GM23338 (cell line): ENCODE data around the gene UQCC2. TPM values are rescaled to one million over a fixed set of nuclear protein-coding genes. Genes with fewer than 3 reads are reported as not detected.

Experiments used
- ATAC-seq: fragments of 200-7000 bp; cut with Tn5 transposase; 3 replicates; pipeline ENCODE4 v1.9.1; 2020
- DNase-seq: peaks from one replicate; pipeline ENCODE4 v3.0.0-alpha.2; 2015; ENCODE audit warnings: low spot score
- H2AFZ ChIP-seq: fragments of 200-600 bp; sonication (generic); 2 replicates; pipeline ENCODE4 v1.8.0; 2016; ENCODE audit warnings: antibody characterized with exemption, mild to moderate bottlenecking, moderate library complexity
- H3F3A ChIP-seq: fragments of 200-600 bp; sonication (generic); replicated peaks from 2 replicates; pipeline ENCODE4 v1.8.0; 2017; ENCODE audit warnings: antibody characterized with exemption, mixed run types, low read depth
- H3K27ac ChIP-seq: fragments of 200-600 bp; sonication (generic); 2 replicates; pipeline ENCODE4 v1.6.1; 2016; ENCODE audit warnings: low read depth
- H3K27me3 ChIP-seq: fragments of 200-600 bp; sonication (generic); 2 replicates; pipeline ENCODE4 v1.8.0; 2016; ENCODE audit warnings: mild to moderate bottlenecking, mixed run types, moderate library complexity; ENCODE audit not compliant: insufficient read depth
- H3K36me3 ChIP-seq: fragments of 200-600 bp; sonication (generic); 2 replicates; pipeline ENCODE4 v1.8.0; 2016; ENCODE audit warnings: mild to moderate bottlenecking; ENCODE audit not compliant: insufficient read depth
- H3K4me1 ChIP-seq: fragments of 200-600 bp; sonication (generic); 2 replicates; pipeline ENCODE4 v1.8.0; 2016; ENCODE audit warnings: mild to moderate bottlenecking, moderate library complexity; ENCODE audit not compliant: insufficient read depth
- H3K4me2 ChIP-seq: fragments of 200-600 bp; sonication (generic); 2 replicates; pipeline ENCODE4 v1.7.1; 2017; ENCODE audit warnings: mixed run types
- H3K4me3 ChIP-seq: fragments of 200-600 bp; sonication (generic); 2 replicates; pipeline ENCODE4 v1.6.1; 2016; ENCODE audit warnings: mixed run types
- H3K79me2 ChIP-seq: fragments of 200-600 bp; sonication (generic); replicated peaks from 2 replicates; pipeline ENCODE4 v1.8.0; 2017; ENCODE audit warnings: mild to moderate bottlenecking; ENCODE audit not compliant: insufficient read depth
- H3K9me2 ChIP-seq: fragments of 200-600 bp; sonication (generic); 2 replicates; pipeline ENCODE4 v1.8.0; 2017; ENCODE audit not compliant: insufficient read depth
- H4K20me1 ChIP-seq: fragments of 200-600 bp; sonication (generic); replicated peaks from 2 replicates; pipeline ENCODE4 v1.8.0; 2017; ENCODE audit warnings: mild to moderate bottlenecking; ENCODE audit not compliant: insufficient read depth
- H3K27ac Mint-ChIP-seq: 2 replicates; pipeline ENCODE4 v1.8.0; 2020; ENCODE audit warnings: inconsistent platforms, mild to moderate bottlenecking, moderate library complexity, mixed read lengths
- H3K27me3 Mint-ChIP-seq: 3 replicates; pipeline ENCODE4 v1.8.0; 2022; ENCODE audit warnings: low read depth, mild to moderate bottlenecking, moderate library complexity, mixed read lengths, inconsistent platforms; ENCODE audit not compliant: insufficient read depth, poor library complexity
- H3K36me3 Mint-ChIP-seq: 3 replicates; pipeline ENCODE4 v1.8.0; 2021; ENCODE audit warnings: low read depth, mild to moderate bottlenecking, inconsistent platforms, moderate library complexity, mixed read lengths
- H3K4me1 Mint-ChIP-seq: 3 replicates; pipeline ENCODE4 v1.8.0; 2020; ENCODE audit warnings: mild to moderate bottlenecking, inconsistent platforms, mixed read lengths
- H3K4me3 Mint-ChIP-seq: 3 replicates; pipeline ENCODE4 v1.8.0; 2021; ENCODE audit warnings: moderate library complexity, mild to moderate bottlenecking, inconsistent platforms, mixed read lengths
- H3K9me3 Mint-ChIP-seq: 3 replicates; pipeline ENCODE4 v1.8.0; 2020; ENCODE audit warnings: moderate library complexity, mild to moderate bottlenecking, inconsistent platforms, mixed read lengths
- CREB1 ChIP-seq: fragments of 250-450 bp; sonication (Bioruptor Pico); IDR thresholded peaks from 2 replicates; pipeline ENCODE4 v1.5.0; 2020; ENCODE audit warnings: low read depth, mild to moderate bottlenecking, moderate library complexity
- CTCF ChIP-seq, 2 experiments: fragments of 200-600 bp in 1 of 2; sonication (generic) in 1 of 2; conservative IDR thresholded peaks; 2 replicates each; pipeline versions ENCODE4 v1.5.1 to v1.6.1; 2016 to 2017; ENCODE audit warnings: antibody characterized with exemption in 2 of 2, low read depth in 2 of 2, mild to moderate bottlenecking in 2 of 2, moderate library complexity in 1 of 2
- EZH2 ChIP-seq: fragments of 200-600 bp; sonication (generic); IDR thresholded peaks from one replicate; pipeline ENCODE4 v1.8.0; 2017; ENCODE audit warnings: antibody characterized with exemption, mild to moderate bottlenecking, low read depth; ENCODE audit not compliant: unreplicated experiment
- EZH2phosphoT487 ChIP-seq: fragments of 200-600 bp; sonication (generic); IDR thresholded peaks from one replicate; pipeline ENCODE4 v1.8.1; 2018; ENCODE audit warnings: antibody characterized with exemption; ENCODE audit not compliant: unreplicated experiment
- JUNB ChIP-seq: IDR thresholded peaks from one replicate; pipeline ENCODE4 v1.6.1; 2016; ENCODE audit warnings: antibody characterized with exemption; ENCODE audit not compliant: unreplicated experiment
- NANOG ChIP-seq: IDR thresholded peaks from 2 replicates; pipeline ENCODE4 v1.6.1; 2016; ENCODE audit warnings: antibody characterized with exemption, borderline replicate concordance
- POLR2AphosphoS5 ChIP-seq: IDR thresholded peaks from 2 replicates; pipeline ENCODE4 v1.6.1; 2016; ENCODE audit warnings: antibody characterized with exemption, low read depth
- STAT1 ChIP-seq: IDR thresholded peaks from one replicate; pipeline ENCODE4 v1.6.1; 2016; ENCODE audit warnings: antibody characterized with exemption; ENCODE audit not compliant: unreplicated experiment
- ZNF114 ChIP-seq: fragments of 250-450 bp; sonication (Bioruptor Pico); IDR thresholded peaks from 2 replicates; pipeline ENCODE4 v1.5.0; 2020; ENCODE audit warnings: mild to moderate bottlenecking, moderate library complexity
- ZNF331 ChIP-seq: fragments of 250-450 bp; sonication (Bioruptor Pico); IDR thresholded peaks from 2 replicates; pipeline ENCODE4 v1.5.0; 2020; ENCODE audit warnings: low read depth, mild to moderate bottlenecking, moderate library complexity
- polyA plus RNA-seq: library from polyadenylated mRNA; unstranded; fragments of >200 nt; fragmentation: Nextera tagmentation; extraction: Ambion mirVana; gene quantifications from 2 replicates; pipeline ENCODE4 v1.2.1, GENCODE V29; 2016
- total RNA-seq: library from RNA; depleted of rRNA; stranded (reverse); fragments of >200 nt; shearing (Covaris generic); gene quantifications from 2 replicates; pipeline ENCODE4 v1.2.3, GENCODE V29; 2014
- TF ChIP-seq, protein P1 (sequence below): IDR thresholded peaks from 2 replicates; pipeline ENCODE4 v1.6.1; 2016; ENCODE audit warnings: antibody characterized with exemption

Gene UQCC2
- total and polyA plus RNA-seq, 2 experiments from 2014 or later: 48.9 to 379 TPM

DNA sequence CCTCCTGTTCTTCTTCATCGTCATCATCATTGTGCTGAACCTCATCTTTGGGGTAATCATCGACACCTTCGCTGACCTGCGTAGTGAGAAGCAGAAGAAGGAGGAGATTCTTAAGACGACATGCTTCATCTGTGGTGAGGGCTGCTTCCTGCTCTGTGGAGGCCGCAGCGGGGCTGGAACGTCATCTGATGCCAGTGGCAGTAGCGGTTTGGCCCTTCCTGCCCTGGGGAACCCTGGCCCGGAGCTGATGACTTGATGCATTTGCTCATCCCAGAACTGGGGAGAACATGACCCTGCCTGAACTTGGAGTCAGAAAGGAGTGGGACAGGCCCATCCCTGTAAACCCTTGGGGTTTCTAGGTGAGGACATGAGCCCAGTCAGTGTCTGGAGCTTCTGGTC, 18.7 kb downstream of the UQCC2 start:
- Histone ChIP-seq H3K9me2 (no peaks in the 10 kb centered on the region), H3K79me2 (no peaks in the 10 kb centered on the region), H2AFZ (no peak overlapping the region), H3K36me3 (peaks cover 10% of the 10 kb centered on the region; the same call in 1 of the 2 replicates), H3K4me2 (no peak overlapping the region), H3K27me3 (no peaks in the 10 kb centered on the region), H3F3A (no peaks in the 10 kb centered on the region), H4K20me1 (no peaks in the 10 kb centered on the region; the same call in 1 of the 2 replicates), H3K4me1 (no peaks in the 10 kb centered on the region), H3K4me3 (no peak overlapping the region), H3K27ac (no peak overlapping the region)
- no peaks in the 10 kb centered on the region for H3K9me3 Mint-ChIP-seq
- TF ChIP-seq EZH2 (no peak), CTCF (conservative IDR thresholded peaks at IDR 0.05; ENCODE audit: low read depth in 2 of 2) (no peak), ZNF114 (CRISPR knock-in tag) (no peak)
- peak overlapping the region; percentile 50; the same call in 1 of the 2 replicates for H3K27ac Mint-ChIP-seq
- no peak overlapping the region for H3K4me3 Mint-ChIP-seq
- peaks cover 28% of the 10 kb centered on the region for H3K4me1 Mint-ChIP-seq
- ATAC-seq (no peak), DNase-seq (no peak)
- H3K36me3 Mint-ChIP-seq: peaks cover 55% of the 10 kb centered on the region
- peaks cover 24% of the 10 kb centered on the region for H3K27me3 Mint-ChIP-seq

GRCh38 chr6:33692078-33692759, 19.3 kb downstream of the UQCC2 start:
- ATAC-seq (peak; percentile 64), DNase-seq (peak; percentile 64)
- H4K20me1 ChIP-seq: no peaks in the 10 kb centered on the region; the same call in 1 of the 2 replicates
- H3K4me2 ChIP-seq: no peak overlapping the region
- TF ChIP-seq JUNB: no peak
- peak; percentile 2; the same call in 1 of the 2 replicates for TF ChIP-seq POLR2AphosphoS5
- TF ChIP-seq NANOG: no peak
- H3K27ac ChIP-seq: no peak overlapping the region
- no peak overlapping the region for H3K4me3 ChIP-seq
- Mint-ChIP-seq H3K4me3 (no peak overlapping the region), H3K9me3 (no peaks in the 10 kb centered on the region), H3K4me1 (peaks cover 22% of the 10 kb centered on the region), H3K36me3 (peaks cover 50% of the 10 kb centered on the region), H3K27me3 (peaks cover 24% of the 10 kb centered on the region), H3K27ac (peak overlapping the region; percentile 87; the same call in 1 of the 2 replicates)
- H2AFZ ChIP-seq: no peak overlapping the region
- H3K36me3 ChIP-seq: peaks cover 10% of the 10 kb centered on the region; the same call in 1 of the 2 replicates
- H3F3A ChIP-seq: no peaks in the 10 kb centered on the region
- H3K9me2 ChIP-seq: no peaks in the 10 kb centered on the region
- no peaks in the 10 kb centered on the region for H3K79me2 ChIP-seq
- H3K27me3 ChIP-seq: no peaks in the 10 kb centered on the region
- no peaks in the 10 kb centered on the region for H3K4me1 ChIP-seq

- H3K27me3 ChIP-seq: no peaks in the 10 kb centered on the region
- H2AFZ ChIP-seq: no peak overlapping the region
- no peaks in the 10 kb centered on the region for H3K9me3 Mint-ChIP-seq
- no peaks in the 10 kb centered on the region for H3K9me2 ChIP-seq
- H3K36me3 ChIP-seq: peaks cover 10% of the 10 kb centered on the region; the same call in 1 of the 2 replicates
- no peaks in the 10 kb centered on the region for H3K79me2 ChIP-seq
- H3K36me3 Mint-ChIP-seq: peaks cover 46% of the 10 kb centered on the region
- DNase-seq (no peak), ATAC-seq (no peak)
- no peaks in the 10 kb centered on the region; the same call in 1 of the 2 replicates for H4K20me1 ChIP-seq
- no peaks in the 10 kb centered on the region for H3F3A ChIP-seq
- H3K27ac Mint-ChIP-seq: peak overlapping the region; percentile 87; the same call in 1 of the 2 replicates
- peaks cover 25% of the 10 kb centered on the region for H3K27me3 Mint-ChIP-seq
- H3K27ac ChIP-seq: no peak overlapping the region
- H3K4me3 Mint-ChIP-seq: no peak overlapping the region
- no peaks in the 10 kb centered on the region for H3K4me1 ChIP-seq
- no peak overlapping the region for H3K4me3 ChIP-seq
- H3K4me2 ChIP-seq: no peak overlapping the region
- H3K4me1 Mint-ChIP-seq: peaks cover 18% of the 10 kb centered on the region
- TF ChIP-seq STAT1 (no peak), POLR2AphosphoS5 (no peak), EZH2phosphoT487 (no peak), ZNF331 (CRISPR knock-in tag) (no peak), CREB1 (CRISPR knock-in tag) (no peak), NANOG (no peak), EZH2 (no peak), ZNF114 (CRISPR knock-in tag) (no peak), CTCF (conservative IDR thresholded peaks at IDR 0.05; ENCODE audit: low read depth in 2 of 2) (no peak), JUNB (no peak)
- TF ChIP-seq, protein P1, sequence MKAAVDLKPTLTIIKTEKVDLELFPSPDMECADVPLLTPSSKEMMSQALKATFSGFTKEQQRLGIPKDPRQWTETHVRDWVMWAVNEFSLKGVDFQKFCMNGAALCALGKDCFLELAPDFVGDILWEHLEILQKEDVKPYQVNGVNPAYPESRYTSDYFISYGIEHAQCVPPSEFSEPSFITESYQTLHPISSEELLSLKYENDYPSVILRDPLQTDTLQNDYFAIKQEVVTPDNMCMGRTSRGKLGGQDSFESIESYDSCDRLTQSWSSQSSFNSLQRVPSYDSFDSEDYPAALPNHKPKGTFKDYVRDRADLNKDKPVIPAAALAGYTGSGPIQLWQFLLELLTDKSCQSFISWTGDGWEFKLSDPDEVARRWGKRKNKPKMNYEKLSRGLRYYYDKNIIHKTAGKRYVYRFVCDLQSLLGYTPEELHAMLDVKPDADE: no peak
These were observed 19.9 kb downstream of the UQCC2 start for GRCh38 chr6:33691456-33692077.
